Erythroblast (primary cell): Measurements from ENCODE around the gene MAP2K6.
A peak's percentile ranks its signal among the peaks of the same experiment; 100 is the strongest.

Experiments
- DNase-seq, 2 experiments: peaks; one replicate each; lab custom pipeline; 2025; lab: John Stamatoyannopoulos, UW
- GATA1 ChIP-seq: IDR thresholded peaks from 2 replicates; pipeline ENCODE4 v1.6.1; 2011; ENCODE audit warnings: low read depth, mild to moderate bottlenecking, control low read depth, low read length, moderate library complexity
- POLR2A ChIP-seq: IDR thresholded peaks from 2 replicates; pipeline ENCODE4 v1.6.1; 2011; ENCODE audit warnings: mild to moderate bottlenecking, low read length

Gene MAP2K6

GRCh38 chr17:69414408-69415274 lies at the start of gene MAP2K6:
Gene MAP2K6 (plus strand): TSS chr17:69414697. CDS start chr17:69414985, 288 bp downstream.
- TF ChIP-seq POLR2A (no peak), GATA1 (no peak)
- peak; percentile 35 to 52 for DNase-seq

- peak; percentile 38 to 57 for DNase-seq
- TF ChIP-seq POLR2A, result no peak
- no peak for TF ChIP-seq GATA1
These were observed 47.2 kb upstream of the MAP2K6 start for GRCh38 chr17:69367298-69367697.

- no peak for DNase-seq
- TF ChIP-seq GATA1, result no peak
These were observed 41.4 kb upstream of the MAP2K6 start for GRCh38 chr17:69373069-69373468.

DNA sequence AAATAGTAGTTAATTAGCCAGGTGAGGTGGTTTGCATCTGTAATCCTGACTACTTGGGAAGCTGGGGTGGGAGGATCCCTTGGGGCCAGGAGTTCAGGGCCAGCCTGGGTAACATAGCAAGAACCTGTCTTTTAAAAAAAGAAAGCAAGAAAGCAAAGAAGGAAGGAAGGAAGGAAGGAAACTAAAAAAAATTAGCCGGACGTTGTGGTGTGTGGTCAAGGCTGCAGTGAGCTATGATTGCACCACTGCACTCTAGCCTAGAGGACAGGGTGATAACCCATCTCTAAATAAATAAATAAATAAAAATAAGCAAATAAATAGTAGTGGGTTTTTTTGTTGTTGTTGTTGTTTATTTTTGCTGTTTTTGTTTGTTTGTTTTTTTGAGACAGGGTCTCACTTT lies 39.3 kb upstream of the MAP2K6 start:
- TF ChIP-seq POLR2A, result no peak
- TF ChIP-seq GATA1, result no peak
- DNase-seq, result no peak

GRCh38 chr17:69388822-69389442 lies 25.6 kb upstream of the MAP2K6 start:
- DNase-seq, result no peak
- TF ChIP-seq POLR2A, result no peak
- TF ChIP-seq GATA1, result no peak

- TF ChIP-seq POLR2A (no peak), GATA1 (no peak)
- no peak for DNase-seq
These were observed 23.5 kb upstream of the MAP2K6 start for GRCh38 chr17:69390795-69391501.

DNA sequence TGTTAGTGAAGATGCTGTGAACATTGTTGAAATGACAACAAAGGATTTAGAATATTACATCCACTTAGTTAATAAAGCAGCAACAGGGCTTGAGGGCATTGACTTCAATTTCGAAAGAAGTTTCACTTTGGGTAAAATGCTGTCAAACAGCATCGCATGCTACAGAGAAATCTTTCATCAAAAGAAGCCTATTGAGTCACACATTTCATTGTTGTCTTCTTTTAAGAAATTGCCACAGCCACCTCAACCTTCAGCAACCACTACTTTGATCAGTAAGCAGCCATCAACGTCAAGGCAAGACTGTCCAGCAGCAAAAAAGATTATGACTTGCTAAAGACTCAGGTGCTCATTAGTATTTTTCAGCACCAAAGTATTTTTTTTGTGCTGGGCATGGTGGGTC lies 13.2 kb upstream of the MAP2K6 start:
- no peak for TF ChIP-seq GATA1
- TF ChIP-seq POLR2A, result no peak
- DNase-seq, result no peak

GRCh38 chr17:69402052-69402451 lies 12.4 kb upstream of the MAP2K6 start:
- TF ChIP-seq POLR2A (no peak), GATA1 (no peak)
- no peak for DNase-seq

- DNase-seq, result no peak
These were observed 10.1 kb upstream of the MAP2K6 start for GRCh38 chr17:69404399-69404798.

GRCh38 chr17:69405096-69405495 lies 9.4 kb upstream of the MAP2K6 start:
- TF ChIP-seq GATA1 (no peak), POLR2A (no peak)
- DNase-seq, result no peak

More at GRCh38 chr17:69404399-69404798, 10.1 kb upstream of the MAP2K6 start:
- TF ChIP-seq POLR2A (no peak), GATA1 (no peak)

- DNase-seq, result no peak
- TF ChIP-seq GATA1, result no peak
- no peak for TF ChIP-seq POLR2A
These were observed 7.6 kb upstream of the MAP2K6 start for GRCh38 chr17:69406941-69407340.

- no peak for DNase-seq
- no peak for TF ChIP-seq POLR2A
- no peak for TF ChIP-seq GATA1
These were observed 6.7 kb upstream of the MAP2K6 start for GRCh38 chr17:69407759-69408158.

DNA sequence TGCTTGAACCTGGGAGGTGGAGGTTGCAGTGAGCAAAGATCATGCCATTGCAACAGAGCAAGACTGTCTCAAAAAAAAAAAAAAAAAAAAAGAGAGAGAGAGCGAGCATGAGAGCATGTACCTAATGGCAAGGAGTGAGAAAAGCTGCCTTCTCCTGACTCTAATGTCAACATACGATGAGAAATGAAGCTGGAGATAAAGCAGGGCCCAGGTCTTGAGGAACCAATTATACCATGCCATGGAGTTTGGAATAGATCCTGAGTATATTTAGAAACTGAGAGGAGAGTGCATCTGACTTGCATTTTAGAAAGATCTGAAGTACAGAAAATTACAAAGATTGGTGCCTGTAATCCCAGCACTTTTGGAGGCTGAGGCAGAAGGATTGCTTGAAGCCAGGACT lies 3.8 kb upstream of the MAP2K6 start:
- DNase-seq, result no peak
- no peak for TF ChIP-seq GATA1
- no peak for TF ChIP-seq POLR2A

- TF ChIP-seq GATA1, result no peak
- no peak for TF ChIP-seq POLR2A
- no peak for DNase-seq
These were observed 2.7 kb upstream of the MAP2K6 start for GRCh38 chr17:69411766-69412165.

- no peak for DNase-seq
- TF ChIP-seq POLR2A (no peak), GATA1 (no peak)
These were observed 2.2 kb upstream of the MAP2K6 start for GRCh38 chr17:69412251-69412671.
